Measurements from ENCODE around the gene HMGA1. TPM values are rescaled to one million over a fixed set of nuclear protein-coding genes. Genes with fewer than 3 reads are reported as not detected.

The HMGA1 gene
- total RNA-seq, 1 donor from 2014 or later = 51.9 TPM

DNA sequence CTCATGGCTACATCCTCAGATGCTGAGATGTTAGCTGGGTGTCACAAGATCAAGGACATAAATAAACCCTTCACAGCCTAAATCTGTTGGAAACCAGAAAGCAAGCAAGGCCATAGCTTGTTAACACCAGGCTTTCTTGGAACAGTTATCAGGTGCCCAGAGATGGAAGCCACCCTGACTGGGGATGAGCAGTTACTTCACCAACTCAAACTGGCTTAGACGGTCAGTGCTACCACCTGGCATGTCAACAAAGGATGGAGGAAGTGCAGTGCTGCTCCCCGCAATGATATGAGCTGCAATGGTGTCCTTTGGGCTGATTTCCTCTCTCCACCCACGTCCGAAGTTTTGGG, 41.1 kb downstream of the HMGA1 start:
- ATAC-seq (no peak), DNase-seq (no peak)
- intact Hi-C loops (cut with micrococcal nuclease) = no loop called here

DNA sequence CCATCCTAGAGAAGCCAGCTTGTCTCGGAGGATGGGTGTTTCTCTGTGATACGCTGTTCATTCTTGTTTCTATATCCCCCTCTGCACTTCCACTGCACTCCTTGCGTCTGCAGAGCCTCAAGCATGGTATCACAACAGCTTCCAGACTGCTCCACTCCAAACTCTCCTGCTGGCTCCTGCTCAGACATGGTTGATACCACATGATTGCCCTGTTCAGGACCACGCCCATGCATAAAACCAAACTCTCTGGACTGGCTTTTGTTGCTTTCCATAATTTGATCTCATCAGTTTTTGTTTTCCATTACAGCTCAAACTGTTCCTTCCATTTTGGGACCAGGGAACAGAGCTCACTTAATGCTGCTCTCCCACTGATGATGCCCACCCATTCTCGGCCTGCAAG, 42.2 kb downstream of the HMGA1 start:
- intact Hi-C loops (cut with micrococcal nuclease) = no loop called here
- DNase-seq (no peak), ATAC-seq (no peak)

DNA sequence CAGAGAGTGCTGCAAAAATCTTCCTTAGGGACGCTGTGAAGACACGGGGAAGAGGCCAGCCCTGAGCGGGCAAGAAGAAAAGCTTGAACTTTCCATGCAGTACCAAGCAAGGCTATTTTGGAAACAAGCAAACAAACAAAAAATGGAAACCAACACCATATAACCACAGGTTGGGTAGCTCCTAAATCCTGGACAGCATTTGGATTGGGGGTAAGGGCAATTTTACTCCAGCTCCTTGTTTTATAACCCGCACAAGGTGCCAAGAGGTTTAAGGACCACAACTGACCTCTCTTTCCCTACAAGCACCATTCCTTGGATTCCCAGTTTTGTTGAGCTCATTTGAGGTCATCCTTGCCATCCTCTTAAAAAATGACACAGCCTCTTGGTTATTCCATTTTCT, 43.5 kb downstream of the HMGA1 start:
- DNase-seq = no peak
- intact Hi-C loops (cut with micrococcal nuclease) = no loop called here
- no peak for ATAC-seq

DNA sequence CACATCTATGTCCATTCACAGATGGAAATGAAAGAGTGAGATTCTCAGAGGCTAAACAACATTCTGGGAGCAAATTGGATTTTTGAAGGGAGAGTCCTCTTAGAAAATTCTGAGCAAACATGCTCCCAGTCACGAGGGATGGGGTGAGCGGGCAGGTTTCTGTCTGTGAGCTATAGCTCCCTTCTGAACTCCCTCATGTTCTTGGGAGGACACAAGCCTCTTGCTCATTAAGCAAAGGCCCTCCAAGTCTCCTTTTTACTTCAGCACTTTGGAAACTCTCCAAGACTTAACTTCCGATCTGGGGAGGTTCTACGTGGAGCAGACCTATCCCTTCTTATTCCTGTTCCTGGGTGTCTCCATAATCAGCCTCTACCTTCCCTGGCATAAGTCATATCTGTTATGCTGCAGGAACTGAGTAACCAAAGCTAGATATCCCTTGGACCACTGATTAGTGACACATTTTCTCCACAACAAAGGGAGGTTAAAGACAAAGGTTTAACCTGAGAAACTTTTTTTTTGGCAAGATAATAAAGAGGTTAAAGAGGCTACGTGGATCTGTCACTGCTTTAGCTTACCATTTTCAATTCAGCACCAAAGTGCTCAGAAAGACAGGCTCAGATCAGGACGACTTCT, 45.1 kb downstream of the HMGA1 start:
- no peak for DNase-seq
- intact Hi-C loops (cut with micrococcal nuclease) = no loop called here
- no peak for ATAC-seq

DNA sequence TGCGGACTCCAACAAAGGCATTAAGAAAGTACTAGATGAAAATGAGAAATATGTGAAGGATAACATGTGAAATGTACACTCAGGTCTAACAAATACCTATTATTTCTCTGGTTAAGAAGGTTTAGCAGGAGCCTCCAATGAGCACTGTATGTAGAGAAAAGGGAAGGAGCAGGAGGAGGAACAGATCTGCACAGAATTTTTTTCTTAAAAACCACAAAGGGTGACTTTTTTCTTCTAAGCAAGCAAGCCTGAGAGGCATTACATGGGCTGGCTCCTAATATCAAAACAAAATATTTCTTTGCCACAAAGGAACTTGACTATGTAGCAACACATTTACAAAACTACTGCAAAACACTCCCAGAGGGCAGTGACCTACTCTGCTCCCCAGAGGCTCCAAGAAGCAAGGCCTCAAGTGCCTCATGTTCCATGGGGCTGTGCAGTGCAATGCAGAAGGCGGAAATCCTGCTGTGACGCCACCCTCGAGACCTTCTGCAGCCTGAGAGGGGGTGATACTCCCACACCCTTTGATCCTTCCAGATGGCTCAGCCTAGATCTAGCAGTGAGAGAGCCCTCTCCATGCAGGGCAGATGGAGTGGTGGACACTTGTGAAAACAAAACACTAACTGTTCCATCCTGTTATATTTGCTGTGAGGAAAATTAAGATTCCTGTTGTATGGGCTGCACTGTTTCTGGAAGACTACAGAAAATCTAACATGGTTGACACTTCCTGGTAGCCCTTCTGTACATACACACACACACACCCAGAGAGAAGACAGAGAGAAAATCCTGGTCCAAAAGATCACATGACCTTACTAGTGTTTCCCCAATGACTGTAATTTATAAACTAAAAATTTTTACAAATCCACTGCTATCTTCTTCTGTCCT, 48.1 kb downstream of the HMGA1 start:
- ATAC-seq (peak; percentile 86), DNase-seq (peak; percentile 69)
- intact Hi-C loops (cut with micrococcal nuclease) = no loop called here

DNA sequence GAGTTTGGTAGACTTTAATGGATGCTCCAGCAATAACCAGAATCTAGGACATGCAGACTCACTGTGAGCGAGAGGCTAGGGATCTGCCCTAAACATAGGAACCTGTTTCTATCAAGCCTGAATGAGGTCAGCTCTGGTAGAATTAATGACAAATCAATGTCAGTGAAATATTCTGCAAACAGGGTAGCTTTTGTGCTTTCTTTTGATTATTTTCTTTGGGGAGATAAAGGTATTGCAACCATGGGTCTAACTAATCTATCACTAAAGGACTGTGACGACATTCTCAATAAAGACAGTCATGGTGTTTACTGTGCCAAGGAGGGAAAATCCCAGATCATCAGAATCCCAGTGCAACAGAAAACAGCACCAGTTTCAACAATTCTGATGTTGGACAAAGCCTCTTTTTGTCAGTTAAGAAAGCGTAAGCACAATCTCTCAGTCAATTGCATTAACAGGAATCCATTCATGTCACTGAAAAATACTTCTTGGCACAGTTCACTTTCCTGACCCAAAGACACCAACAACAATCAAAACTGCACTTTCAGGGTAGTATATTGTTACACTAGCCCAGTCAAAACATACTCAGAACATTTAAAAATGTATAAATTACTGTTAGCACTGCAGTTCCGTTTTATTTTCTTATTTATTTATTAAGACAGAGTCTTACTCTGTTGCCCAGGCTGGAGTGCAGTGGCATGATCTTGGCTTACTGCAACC, 48.9 kb downstream of the HMGA1 start:
- intact Hi-C loops (cut with micrococcal nuclease) = no loop called here
- ATAC-seq (no peak), DNase-seq (no peak)

DNA sequence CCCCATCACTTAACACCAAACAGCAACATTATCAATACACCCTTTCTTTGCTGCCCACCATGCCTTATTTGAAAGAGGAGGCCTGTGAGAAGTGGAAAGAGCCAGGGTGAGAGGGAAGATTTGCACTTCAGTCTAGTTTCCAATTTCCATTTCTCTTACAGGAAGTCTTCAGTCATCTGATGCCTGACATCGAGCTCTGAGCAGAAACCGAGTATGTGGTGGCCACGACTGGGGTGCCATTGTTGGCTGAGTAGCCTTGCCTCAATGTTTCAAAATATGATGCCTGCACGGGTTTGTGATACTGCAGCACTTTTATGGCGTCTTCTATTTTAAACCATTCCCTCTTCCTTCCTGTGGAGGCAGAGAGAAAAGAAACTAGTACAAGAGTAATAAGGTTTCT, 51.9 kb downstream of the HMGA1 start:
- ATAC-seq (no peak), DNase-seq (no peak)
- intact Hi-C loops (cut with micrococcal nuclease) = no loop called here

DNA sequence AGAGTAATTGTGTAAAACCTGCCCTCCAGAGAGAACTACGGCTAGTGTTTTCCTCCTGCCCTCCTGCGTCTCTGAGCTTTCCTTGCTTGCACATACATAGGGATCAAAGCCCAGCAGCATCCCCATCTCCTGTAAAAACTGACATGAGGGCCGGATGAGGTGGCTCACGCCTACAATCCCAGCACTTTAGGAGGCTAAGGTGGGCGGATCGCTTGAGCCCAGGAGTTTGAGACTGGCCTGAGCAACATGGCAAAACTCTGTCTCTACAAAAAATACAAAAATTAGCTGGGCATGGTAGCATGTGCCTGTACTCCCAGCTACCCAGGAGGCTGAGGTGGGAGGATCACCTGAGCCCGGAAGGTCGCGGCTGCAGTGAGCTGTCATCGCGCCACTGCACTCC, 52.5 kb downstream of the HMGA1 start:
- ATAC-seq (no peak), DNase-seq (no peak)
- intact Hi-C loops (cut with micrococcal nuclease) = no loop called here

DNA sequence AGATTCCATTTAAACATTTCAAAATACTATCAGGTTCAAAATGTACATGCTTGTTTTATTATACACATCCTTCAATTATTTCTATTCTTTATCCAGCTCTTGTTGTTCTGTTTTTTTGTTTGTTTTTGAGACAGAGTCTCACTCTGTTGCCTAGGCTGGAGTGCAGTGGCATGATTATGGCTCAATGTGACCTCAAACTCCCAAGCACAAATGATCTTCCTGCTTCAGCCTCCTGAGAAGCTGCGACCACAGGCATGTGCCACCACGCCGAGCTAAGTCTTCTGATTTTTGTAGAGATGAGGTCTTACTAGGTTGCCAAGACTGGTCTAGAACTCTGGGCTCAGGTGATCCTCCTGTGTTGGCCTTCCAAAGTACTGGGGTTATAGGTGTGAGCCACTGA, 56.3 kb downstream of the HMGA1 start:
- no peak for ATAC-seq
- intact Hi-C loops (cut with micrococcal nuclease) = no loop called here
- DNase-seq = no peak

DNA sequence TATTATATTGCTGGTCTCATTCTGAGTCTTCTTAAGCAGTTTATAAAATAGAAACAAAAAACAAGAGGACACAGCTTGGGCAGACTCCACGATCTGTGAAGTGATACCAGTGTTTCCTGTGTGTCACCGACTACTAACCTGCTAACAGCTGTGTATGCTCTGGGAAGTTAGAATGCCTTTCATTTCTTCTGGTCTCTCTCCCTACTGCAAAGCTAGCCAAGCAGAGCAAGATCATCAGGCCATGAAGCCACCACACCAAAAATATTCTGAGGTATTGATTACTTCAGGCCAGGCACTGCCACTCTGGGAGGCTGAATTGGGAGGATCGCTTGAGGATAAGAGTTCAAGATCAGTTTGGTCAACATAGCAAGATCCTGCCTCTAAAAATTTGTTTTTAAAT, 59.0 kb downstream of the HMGA1 start:
- no peak for DNase-seq
- intact Hi-C loops (cut with micrococcal nuclease) = no loop called here
- ATAC-seq = no peak

Small RNA genes lying within 50 kb of the gene (microRNA-seq; reads per million reads assigned to microRNA genes)
- gene MIR6835 (ENCODE audit: borderline number of aligned reads) = not detected

Other genes starting within 250 kb of the HMGA1 start
- gene GRM4, start 90.8 kb upstream of the HMGA1 start, total RNA-seq = not detected
- gene SMIM29, start 12.1 kb downstream of the HMGA1 start, total RNA-seq = 19.7 TPM
- gene NUDT3, start 155.8 kb downstream of the HMGA1 start, total RNA-seq = 59.3 TPM
- gene RPS10, start 189.2 kb downstream of the HMGA1 start, total RNA-seq = 604 TPM
- 13.6 TPM for gene PACSIN1, start 229.2 kb downstream of the HMGA1 start, total RNA-seq